IMR-90 (cell line): ENCODE data around the gene CNPY2.

Source experiments
- BHLHE40 ChIP-seq: fragments of 150-350 bp; IDR thresholded peaks from 2 replicates; pipeline ENCODE4 v1.6.1; 2016; ENCODE audit warnings: mild to moderate bottlenecking, low read depth, low read length
- CEBPB ChIP-seq: IDR thresholded peaks from 2 replicates; pipeline ENCODE4 v1.6.1; 2012; ENCODE audit warnings: low read depth, low read length, improper control_type of control experiment
- CTCF ChIP-seq: conservative IDR thresholded peaks from 2 replicates; pipeline ENCODE4 v1.5.1; 2012; ENCODE audit warnings: mild to moderate bottlenecking, low read depth, low read length, improper control_type of control experiment
- FOS ChIP-seq: fragments of 150-350 bp; IDR thresholded peaks from 2 replicates; pipeline ENCODE4 v1.6.1; 2016; ENCODE audit warnings: low read depth, low read length
- MAFK ChIP-seq: IDR thresholded peaks from 2 replicates; pipeline ENCODE4 v1.6.1; 2012; ENCODE audit warnings: low read depth, low read length, improper control_type of control experiment
- MAZ ChIP-seq: IDR thresholded peaks from 2 replicates; pipeline ENCODE4 v1.6.1; 2012; ENCODE audit warnings: low read depth, mild to moderate bottlenecking, low read length, improper control_type of control experiment, moderate library complexity, borderline replicate concordance
- MXI1 ChIP-seq: IDR thresholded peaks from 2 replicates; pipeline ENCODE4 v1.6.1; 2012; ENCODE audit warnings: low read depth, mild to moderate bottlenecking, low read length, moderate library complexity, borderline replicate concordance
- POLR2A ChIP-seq: IDR thresholded peaks from 2 replicates; pipeline ENCODE4 v1.6.1; 2012; ENCODE audit warnings: mild to moderate bottlenecking, low read depth, low read length
- RAD21 ChIP-seq: IDR thresholded peaks from 2 replicates; pipeline ENCODE4 v1.6.1; 2012; ENCODE audit warnings: low read length, improper control_type of control experiment
- RCOR1 ChIP-seq: IDR thresholded peaks from 2 replicates; pipeline ENCODE4 v1.6.1; 2012; ENCODE audit warnings: mild to moderate bottlenecking, low read length, improper control_type of control experiment; ENCODE audit not compliant: insufficient replicate concordance
- SMC3 ChIP-seq: fragments of 150-350 bp; IDR thresholded peaks from 2 replicates; pipeline ENCODE4 v1.6.1; 2016; ENCODE audit warnings: low read depth, mild to moderate bottlenecking, antibody characterized with exemption, low read length, moderate library complexity
- USF2 ChIP-seq: fragments of 150-350 bp; IDR thresholded peaks from 2 replicates; pipeline ENCODE4 v1.6.1; 2017; ENCODE audit warnings: mild to moderate bottlenecking, antibody characterized with exemption, low read length, low read depth
- TF ChIP-seq, protein P1 (sequence below): fragments of 150-350 bp; IDR thresholded peaks from 2 replicates; pipeline ENCODE4 v1.6.1; 2016; ENCODE audit warnings: low read depth, mild to moderate bottlenecking, low read length, moderate library complexity, borderline replicate concordance

DNA sequence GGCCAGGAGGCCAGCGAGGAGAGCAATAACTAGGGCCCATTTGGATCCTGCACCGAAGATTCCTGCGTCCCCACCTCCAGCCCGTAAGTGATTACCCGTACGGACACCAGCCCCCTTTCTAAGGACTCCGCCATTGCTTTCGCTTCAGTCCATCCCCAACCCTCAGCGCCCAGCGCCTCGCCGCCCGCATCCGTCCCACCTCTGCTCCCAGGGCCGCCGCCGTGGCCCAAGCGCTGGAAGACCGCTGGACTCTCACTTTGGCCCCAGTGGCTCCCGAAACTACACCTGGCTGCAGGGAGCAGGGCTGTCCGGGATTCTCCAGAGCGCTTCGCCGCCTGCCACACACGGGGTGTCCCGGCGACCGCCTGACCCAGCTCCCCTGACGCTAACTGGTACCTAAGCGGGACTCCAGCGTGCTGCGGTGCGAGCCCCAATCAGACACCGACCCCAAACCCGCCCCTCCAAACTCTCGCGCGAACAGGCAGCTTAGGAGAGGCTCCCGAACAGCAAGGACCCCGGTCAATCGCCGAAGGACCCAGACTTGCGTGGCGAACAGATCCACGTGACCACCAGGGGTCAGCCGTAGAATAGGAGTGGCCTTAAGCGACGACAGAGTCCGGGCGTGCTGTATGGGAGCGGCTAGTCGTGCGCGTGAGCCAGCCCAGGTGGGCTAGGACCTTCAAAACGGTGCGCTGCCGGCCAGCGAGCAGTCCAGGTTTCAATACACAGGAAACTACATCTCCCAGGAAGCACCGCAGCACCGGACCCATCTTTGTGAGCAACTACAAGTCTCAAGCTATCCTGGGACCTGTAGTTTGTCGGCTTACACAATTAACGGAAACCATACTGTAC lies at the start of gene CNPY2:
- no peak for TF ChIP-seq SMC3
- TF ChIP-seq CTCF = 0 out of 2 replicates have a peak, but pooled peaks have one; percentile 9
- TF ChIP-seq BHLHE40 = peak; percentile 45; the same call in 1 of the 2 replicates
- peak; percentile 80 for TF ChIP-seq POLR2A
- no peak for TF ChIP-seq RAD21
- no peak for TF ChIP-seq MAFK
- no peak for TF ChIP-seq FOS
- peak; percentile 95 for TF ChIP-seq MXI1
- peak; percentile 87 for TF ChIP-seq USF2
- no peak for TF ChIP-seq RCOR1
- TF ChIP-seq, protein P1, sequence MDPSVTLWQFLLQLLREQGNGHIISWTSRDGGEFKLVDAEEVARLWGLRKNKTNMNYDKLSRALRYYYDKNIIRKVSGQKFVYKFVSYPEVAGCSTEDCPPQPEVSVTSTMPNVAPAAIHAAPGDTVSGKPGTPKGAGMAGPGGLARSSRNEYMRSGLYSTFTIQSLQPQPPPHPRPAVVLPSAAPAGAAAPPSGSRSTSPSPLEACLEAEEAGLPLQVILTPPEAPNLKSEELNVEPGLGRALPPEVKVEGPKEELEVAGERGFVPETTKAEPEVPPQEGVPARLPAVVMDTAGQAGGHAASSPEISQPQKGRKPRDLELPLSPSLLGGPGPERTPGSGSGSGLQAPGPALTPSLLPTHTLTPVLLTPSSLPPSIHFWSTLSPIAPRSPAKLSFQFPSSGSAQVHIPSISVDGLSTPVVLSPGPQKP = no peak
- no peak for TF ChIP-seq MAZ
- TF ChIP-seq CEBPB = peak; percentile 54
